H1 (cell line): Measurements from ENCODE around the gene SOAT2. TPM values are rescaled to one million over a fixed set of nuclear protein-coding genes. Genes with fewer than 3 reads are reported as not detected.

ENCODE experiments used
- CHD7 ChIP-seq: fragments of 300-600 bp; sonication (generic); IDR thresholded peaks from 2 replicates; pipeline ENCODE4 v1.7.1; 2012; ENCODE audit warnings: low read length, moderate library complexity, mild to moderate bottlenecking, inconsistent platforms; ENCODE audit not compliant: insufficient replicate concordance
- USF2 ChIP-seq: IDR thresholded peaks from 2 replicates; pipeline ENCODE4 v1.6.1; 2011; ENCODE audit warnings: low read length, improper control_type of control experiment
- polyA plus RNA-seq, 7 experiments: library from polyadenylated mRNA; depleted of rRNA in 3 of 7; stranded (reverse) in 5 of 7; unstranded in 2 of 7; fragments of >200 nt in 5 of 7; fragments of 200-250 nt in 2 of 7; gene quantifications; 1 replicate in 5 of 7; 2 replicates in 1 of 7; 4 replicates in 1 of 7; pipeline versions ENCODE4 v1.2.1 to v1.2.3, GENCODE V29; 2011 to 2013; ENCODE audit warnings: missing spikeins in 2 of 7, mixed read lengths in 2 of 7
- total RNA-seq: library from RNA; stranded (reverse); fragmentation: NEBNext Ultra II Directional; extraction: Animal tissue kit (Norgen Biotek cat#: 25700); gene quantifications from 2 replicates; pipeline ENCODE4 v1.2.1, GENCODE V29; 2021

Gene SOAT2
- total and polyA plus RNA-seq, 2 of the 8 experiments (the other 6 are each of a cell fraction or from before 2014, with no cell fraction given), result 0.08 TPM; not detected in 1

GRCh38 chr12:53090554-53090953 is 12.7 kb upstream of the SOAT2 start (continued):
- no peak for TF ChIP-seq CHD7
- no peak for TF ChIP-seq USF2
